NOMO-1 treated with dmso at 0.1 percent for 144 hours (cell line): Measurements from ENCODE around the gene CCNT2.
A peak's percentile ranks its signal among the peaks of the same experiment; 100 is the strongest.
"Not testable (repeated sequence)": the region's sequence is repeated elsewhere in the genome, so short reads cannot be mapped to it uniquely, and the experiment has no call there.

Experiments used
- DNase-seq: peaks from one replicate; lab custom pipeline; 2025; ENCODE audit not compliant: unreplicated experiment; lab: John Stamatoyannopoulos, UW

Gene CCNT2

GRCh38 chr2:134918526-134919340 lies at the start of gene CCNT2:
Gene CCNT2, plus strand, starts transcription at chr2:134918822. Its CDS starts 33 bp downstream, at chr2:134918855.
- peak; percentile 99 for DNase-seq

- DNase-seq = no peak
Measured at GRCh38 chr2:134869946-134870736, 48.5 kb upstream of the CCNT2 start.

GRCh38 chr2:134873152-134873551 lies 45.5 kb upstream of the CCNT2 start:
- DNase-seq = no peak

GRCh38 chr2:134875309-134875708 lies 43.3 kb upstream of the CCNT2 start:
- no peak for DNase-seq

- DNase-seq = no peak
Measured at GRCh38 chr2:134882773-134883172, 35.8 kb upstream of the CCNT2 start.

GRCh38 chr2:134883552-134884293 lies 34.9 kb upstream of the CCNT2 start:
- DNase-seq = no peak

GRCh38 chr2:134884435-134884834 lies 34.2 kb upstream of the CCNT2 start:
- DNase-seq = no peak

GRCh38 chr2:134892282-134893035 lies 26.2 kb upstream of the CCNT2 start:
- no peak for DNase-seq

GRCh38 chr2:134897932-134898331 lies 20.7 kb upstream of the CCNT2 start:
- no peak for DNase-seq

GRCh38 chr2:134899204-134899603 lies 19.4 kb upstream of the CCNT2 start:
- DNase-seq = no peak

- DNase-seq = no peak
Measured at GRCh38 chr2:134900151-134900550, 18.5 kb upstream of the CCNT2 start.

- DNase-seq = not testable (repeated sequence)
Measured at GRCh38 chr2:134903701-134904100, 14.9 kb upstream of the CCNT2 start.

- no peak for DNase-seq
Measured at GRCh38 chr2:134905168-134905567, 13.5 kb upstream of the CCNT2 start.

- DNase-seq = no peak
Measured at GRCh38 chr2:134906726-134907125, 11.9 kb upstream of the CCNT2 start.

GRCh38 chr2:134907441-134908116 lies 11.0 kb upstream of the CCNT2 start:
- DNase-seq = not testable (repeated sequence)

- no peak for DNase-seq
Measured at GRCh38 chr2:134910763-134911399, 7.7 kb upstream of the CCNT2 start.

- no peak for DNase-seq
Measured at GRCh38 chr2:134911400-134911785, 7.2 kb upstream of the CCNT2 start.

- no peak for DNase-seq
Measured at GRCh38 chr2:134912361-134912760, 6.3 kb upstream of the CCNT2 start.

- DNase-seq = no peak
Measured at GRCh38 chr2:134917360-134917865, 1.2 kb upstream of the CCNT2 start.
